Measurements from ENCODE around the gene CYSTM1.

CYSTM1 gene

DNA sequence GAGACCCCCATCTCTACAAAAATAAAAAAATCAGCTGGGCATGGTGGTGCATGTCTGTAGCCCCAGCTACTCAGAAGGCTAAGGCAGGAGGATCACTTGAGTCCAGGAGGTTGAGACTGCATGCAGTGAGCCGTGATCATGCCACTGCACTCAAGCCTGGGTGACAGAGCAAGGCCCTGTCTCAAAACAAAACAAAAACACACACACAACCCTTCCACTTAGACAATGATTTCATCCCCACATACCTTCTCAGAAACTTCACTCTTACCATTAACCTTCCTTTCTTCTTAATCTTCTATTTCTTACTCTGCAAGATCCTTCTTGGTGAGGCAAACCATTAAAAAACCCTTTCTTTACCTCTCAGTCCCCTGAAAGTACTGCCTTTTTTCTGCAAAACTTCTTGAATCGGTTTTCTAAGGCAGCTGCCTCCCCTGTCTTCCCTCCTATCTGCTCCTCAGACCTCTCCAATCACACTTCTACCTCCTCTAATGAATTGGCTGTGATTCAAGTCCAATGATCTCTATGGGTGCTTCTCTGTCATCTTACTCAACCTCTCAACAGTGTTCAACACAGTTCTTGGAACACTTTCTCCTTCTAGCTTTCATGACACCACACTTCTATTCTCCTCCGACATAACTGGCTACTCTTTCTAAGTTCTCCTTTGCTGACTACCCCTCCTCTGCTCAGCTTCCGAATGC lies 80.6 kb downstream of the CYSTM1 start:
- peaks cover 7% of the 10 kb centered on the region for H3K4me1 ChIP-seq (ENCODE audit: insufficient read depth, low read length)
- H3K9me3 ChIP-seq (ENCODE audit: low read length): peaks cover 2% of the 10 kb centered on the region
- H3K36me3 ChIP-seq (ENCODE audit: insufficient read depth, low read length): peaks cover 5% of the 10 kb centered on the region
- H2AFZ ChIP-seq (ENCODE audit: low read depth, low read length): no peak overlapping the region
- no peak overlapping the region for H3K4me3 ChIP-seq (ENCODE audit: low read length)
- no peaks in the 10 kb centered on the region for H3K27me3 ChIP-seq (ENCODE audit: insufficient read depth, low read length)

DNA sequence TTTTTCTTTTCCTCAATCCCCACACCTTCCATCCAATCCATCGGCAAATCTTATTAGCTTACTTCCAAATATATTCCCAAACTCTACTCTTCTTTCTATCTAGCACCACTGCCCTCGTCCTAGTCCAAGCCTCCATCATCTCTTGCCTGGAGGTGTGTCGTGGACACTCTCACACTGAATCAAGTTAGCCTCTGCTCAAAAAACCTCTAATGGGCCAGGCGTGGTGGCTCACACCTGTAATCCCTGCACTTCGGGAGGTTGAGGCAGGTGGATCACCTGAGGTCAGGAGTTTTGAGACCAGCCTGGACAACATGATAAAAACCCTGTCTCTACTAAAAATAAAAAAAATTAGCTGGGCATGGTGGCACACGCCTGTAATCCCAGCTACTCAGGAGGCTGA lies 81.7 kb downstream of the CYSTM1 start:
- H3K4me3 ChIP-seq (ENCODE audit: low read length): no peak overlapping the region
- no peaks in the 10 kb centered on the region for H3K27me3 ChIP-seq (ENCODE audit: insufficient read depth, low read length)
- peaks cover 14% of the 10 kb centered on the region for H3K4me1 ChIP-seq (ENCODE audit: insufficient read depth, low read length)
- H3K36me3 ChIP-seq (ENCODE audit: insufficient read depth, low read length): peaks cover 4% of the 10 kb centered on the region
- H2AFZ ChIP-seq (ENCODE audit: low read depth, low read length): no peak overlapping the region
- H3K9me3 ChIP-seq (ENCODE audit: low read length): peaks cover 2% of the 10 kb centered on the region

DNA sequence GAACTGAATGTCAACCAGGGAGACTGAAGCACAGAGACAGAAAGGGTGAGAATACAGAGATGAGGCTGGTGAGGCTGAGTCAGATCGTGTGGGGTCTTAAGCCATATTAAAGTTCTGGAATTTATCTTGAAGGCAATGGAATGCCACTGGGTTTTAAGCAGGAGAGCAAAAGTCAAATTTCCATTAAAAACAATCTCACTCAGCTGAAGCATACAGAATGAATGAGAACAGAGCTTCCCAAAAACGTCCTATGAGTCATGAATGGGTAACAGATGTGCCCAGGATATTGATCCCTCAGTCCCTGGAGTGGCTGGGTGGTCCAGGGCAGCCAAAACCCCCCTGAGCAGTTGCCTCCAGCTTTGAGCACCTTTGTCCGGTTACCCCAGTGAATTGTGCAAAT lies 83.0 kb downstream of the CYSTM1 start:
- no peak overlapping the region for H2AFZ ChIP-seq (ENCODE audit: low read depth, low read length)
- H3K9me3 ChIP-seq (ENCODE audit: low read length): peaks cover 2% of the 10 kb centered on the region
- peaks cover 4% of the 10 kb centered on the region for H3K36me3 ChIP-seq (ENCODE audit: insufficient read depth, low read length)
- H3K4me1 ChIP-seq (ENCODE audit: insufficient read depth, low read length): peaks cover 14% of the 10 kb centered on the region
- no peaks in the 10 kb centered on the region for H3K27me3 ChIP-seq (ENCODE audit: insufficient read depth, low read length)
- H3K4me3 ChIP-seq (ENCODE audit: low read length): no peak overlapping the region

DNA sequence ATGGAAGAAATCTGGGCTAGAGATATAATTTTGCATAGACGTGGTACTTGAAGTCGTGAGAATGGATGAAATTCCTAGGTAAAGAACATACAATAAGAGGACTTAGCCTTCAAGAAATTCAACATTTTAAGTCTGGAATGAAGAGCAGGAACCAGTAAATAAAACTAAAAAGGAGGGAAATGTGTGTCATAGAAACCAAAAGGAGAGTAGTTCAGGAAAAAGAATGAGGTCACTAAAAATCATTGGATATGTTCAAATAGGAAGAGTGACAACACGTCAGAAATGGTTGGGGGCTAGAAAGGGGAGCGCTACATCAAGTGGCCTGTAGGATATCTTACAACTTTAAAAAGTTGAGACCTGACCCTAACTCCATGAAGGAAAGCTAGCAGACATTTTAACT lies 83.9 kb downstream of the CYSTM1 start:
- Histone ChIP-seq H3K4me3 (ENCODE audit: low read length) (no peak overlapping the region), H3K36me3 (ENCODE audit: insufficient read depth, low read length) (peaks cover 4% of the 10 kb centered on the region), H3K9me3 (ENCODE audit: low read length) (peaks cover 2% of the 10 kb centered on the region), H2AFZ (ENCODE audit: low read depth, low read length) (no peak overlapping the region), H3K27me3 (ENCODE audit: insufficient read depth, low read length) (no peaks in the 10 kb centered on the region), H3K4me1 (ENCODE audit: insufficient read depth, low read length) (peaks cover 14% of the 10 kb centered on the region)

DNA sequence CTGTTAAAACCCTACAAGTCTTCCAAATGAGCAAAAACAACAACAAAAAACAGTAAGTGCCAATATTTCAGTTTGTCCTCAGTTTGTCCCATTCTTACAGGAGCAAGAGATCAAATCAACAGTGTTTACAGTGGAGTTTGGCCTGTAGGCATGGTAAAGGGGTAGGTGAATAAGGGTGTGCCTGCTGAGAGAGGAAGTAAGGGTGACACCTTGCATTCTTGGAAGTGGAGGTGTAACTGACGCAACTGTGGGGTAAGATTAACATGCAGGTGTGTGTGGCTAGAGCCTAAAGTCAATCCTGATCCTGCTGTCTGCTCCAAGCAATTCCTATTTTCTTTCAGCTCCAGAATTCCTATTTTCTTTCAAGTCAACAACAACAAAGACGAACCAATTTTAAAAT lies 84.5 kb downstream of the CYSTM1 start:
- Histone ChIP-seq H3K4me3 (ENCODE audit: low read length) (no peak overlapping the region), H2AFZ (ENCODE audit: low read depth, low read length) (no peak overlapping the region), H3K36me3 (ENCODE audit: insufficient read depth, low read length) (peaks cover 4% of the 10 kb centered on the region), H3K4me1 (ENCODE audit: insufficient read depth, low read length) (peaks cover 14% of the 10 kb centered on the region), H3K27me3 (ENCODE audit: insufficient read depth, low read length) (no peaks in the 10 kb centered on the region), H3K9me3 (ENCODE audit: low read length) (peaks cover 2% of the 10 kb centered on the region)

DNA sequence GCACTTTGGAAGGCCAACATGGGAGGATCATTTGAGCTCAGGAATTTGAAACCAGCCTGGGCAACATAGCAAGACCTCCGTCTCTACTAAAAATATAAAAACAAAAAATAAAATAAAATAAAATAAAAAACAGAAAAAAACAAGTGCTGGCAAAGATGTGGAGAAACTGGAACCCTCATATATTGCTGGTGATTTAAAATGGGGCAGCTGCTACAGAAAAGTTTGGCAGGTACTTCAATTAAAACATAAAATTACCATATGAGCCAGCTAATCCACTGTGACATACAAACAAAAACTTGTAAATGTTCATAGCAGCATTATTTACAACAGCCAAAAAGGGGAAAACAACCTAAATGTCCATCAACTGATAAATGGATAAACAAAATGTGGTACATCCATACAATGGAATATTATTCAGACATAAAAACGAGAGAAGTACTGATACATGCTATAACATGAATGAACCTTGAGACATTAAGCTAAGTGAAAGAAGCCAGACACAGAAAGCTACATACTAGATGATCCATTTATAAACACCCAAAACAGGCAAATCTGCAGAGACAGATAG lies 85.2 kb downstream of the CYSTM1 start:
- Histone ChIP-seq H3K36me3 (ENCODE audit: insufficient read depth, low read length) (peaks cover 4% of the 10 kb centered on the region), H3K27me3 (ENCODE audit: insufficient read depth, low read length) (no peaks in the 10 kb centered on the region), H3K4me3 (ENCODE audit: low read length) (no peak overlapping the region), H2AFZ (ENCODE audit: low read depth, low read length) (no peak overlapping the region), H3K9me3 (ENCODE audit: low read length) (peaks cover 2% of the 10 kb centered on the region), H3K4me1 (ENCODE audit: insufficient read depth, low read length) (peaks cover 14% of the 10 kb centered on the region)

DNA sequence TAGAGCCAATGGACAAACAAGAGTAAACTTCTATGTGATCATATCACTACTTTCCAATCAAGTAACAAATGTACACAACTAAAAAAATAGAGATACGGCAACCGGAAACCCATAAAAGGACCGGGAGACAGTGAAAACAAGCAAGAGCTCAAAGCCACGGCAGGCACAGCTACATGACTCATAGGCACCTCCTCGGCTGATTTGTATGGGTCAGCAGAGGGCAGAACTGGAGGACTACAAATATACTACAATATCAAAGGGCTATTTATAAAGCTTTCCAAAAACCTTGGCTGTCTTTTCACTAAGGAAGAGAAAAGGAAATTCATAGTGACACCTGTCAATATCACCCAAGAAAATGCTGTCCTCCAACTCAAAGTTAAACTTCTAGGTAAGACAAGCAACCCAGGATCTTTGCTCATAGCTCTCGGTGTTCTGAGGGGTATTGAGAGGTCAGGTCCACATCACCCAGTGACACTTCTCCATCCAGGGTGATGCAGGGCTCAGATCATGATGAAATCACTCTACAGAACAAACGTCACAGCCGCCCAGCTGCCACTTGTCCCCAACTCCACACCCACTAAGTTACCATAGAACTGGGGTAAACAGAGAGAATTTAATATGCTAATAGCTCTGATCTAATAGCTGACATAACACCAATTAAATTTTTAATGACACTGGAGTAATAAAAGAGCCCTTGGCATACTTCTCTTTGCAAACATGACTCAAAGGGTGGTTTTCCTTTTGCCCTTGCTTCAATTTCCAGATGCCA lies 86.6 kb downstream of the CYSTM1 start:
- H3K4me1 ChIP-seq (ENCODE audit: insufficient read depth, low read length): peaks cover 14% of the 10 kb centered on the region
- H3K9me3 ChIP-seq (ENCODE audit: low read length): peaks cover 2% of the 10 kb centered on the region
- H3K27me3 ChIP-seq (ENCODE audit: insufficient read depth, low read length): no peaks in the 10 kb centered on the region
- H2AFZ ChIP-seq (ENCODE audit: low read depth, low read length): no peak overlapping the region
- H3K4me3 ChIP-seq (ENCODE audit: low read length): no peak overlapping the region
- H3K36me3 ChIP-seq (ENCODE audit: insufficient read depth, low read length): peaks cover 4% of the 10 kb centered on the region

DNA sequence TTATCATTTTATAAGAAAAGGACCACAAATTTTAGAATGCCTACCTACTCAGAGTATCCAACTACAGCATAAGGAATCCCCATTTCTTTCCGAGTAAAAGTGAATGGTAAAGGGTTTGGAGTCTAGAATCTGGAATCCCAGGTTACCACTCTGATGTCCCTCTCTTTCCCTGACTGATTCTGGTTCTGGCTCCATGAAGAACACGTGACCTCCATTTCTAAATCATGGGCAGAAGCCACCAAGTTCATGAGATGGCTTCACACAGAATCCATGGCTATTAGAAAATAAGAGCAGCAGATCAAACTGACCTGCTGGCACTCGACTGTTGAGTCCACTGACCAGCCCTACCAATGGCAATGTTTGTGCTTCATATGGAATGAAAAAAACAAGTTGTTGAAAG lies 87.2 kb downstream of the CYSTM1 start:
- Histone ChIP-seq H3K4me3 (ENCODE audit: low read length) (no peak overlapping the region), H3K27me3 (ENCODE audit: insufficient read depth, low read length) (no peaks in the 10 kb centered on the region), H3K4me1 (ENCODE audit: insufficient read depth, low read length) (peaks cover 14% of the 10 kb centered on the region), H2AFZ (ENCODE audit: low read depth, low read length) (no peak overlapping the region), H3K36me3 (ENCODE audit: insufficient read depth, low read length) (peaks cover 4% of the 10 kb centered on the region), H3K9me3 (ENCODE audit: low read length) (peaks cover 2% of the 10 kb centered on the region)

DNA sequence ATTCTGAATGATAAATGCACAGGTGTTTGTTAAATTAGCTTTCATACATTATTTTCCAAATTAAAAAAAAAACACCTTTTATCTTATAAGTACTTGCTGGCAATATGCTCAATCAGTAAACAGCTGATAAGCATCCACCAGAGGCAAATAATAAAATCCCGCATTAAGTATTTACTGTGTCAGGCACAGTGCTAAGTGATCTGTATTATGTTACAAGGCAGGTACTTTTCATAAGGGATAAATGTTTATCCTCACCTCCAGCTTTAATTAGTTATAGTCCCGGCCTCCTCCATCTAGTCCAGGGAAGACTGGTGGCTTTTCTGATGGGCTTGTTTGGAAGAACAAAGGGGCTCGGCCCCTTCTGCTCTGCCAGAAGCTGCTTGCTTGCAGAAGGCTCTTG lies 87.9 kb downstream of the CYSTM1 start:
- Histone ChIP-seq H3K4me3 (ENCODE audit: low read length) (no peak overlapping the region), H3K36me3 (ENCODE audit: insufficient read depth, low read length) (peaks cover 4% of the 10 kb centered on the region), H3K9me3 (ENCODE audit: low read length) (peaks cover 2% of the 10 kb centered on the region), H2AFZ (ENCODE audit: low read depth, low read length) (no peak overlapping the region), H3K4me1 (ENCODE audit: insufficient read depth, low read length) (peaks cover 17% of the 10 kb centered on the region), H3K27me3 (ENCODE audit: insufficient read depth, low read length) (no peaks in the 10 kb centered on the region)

DNA sequence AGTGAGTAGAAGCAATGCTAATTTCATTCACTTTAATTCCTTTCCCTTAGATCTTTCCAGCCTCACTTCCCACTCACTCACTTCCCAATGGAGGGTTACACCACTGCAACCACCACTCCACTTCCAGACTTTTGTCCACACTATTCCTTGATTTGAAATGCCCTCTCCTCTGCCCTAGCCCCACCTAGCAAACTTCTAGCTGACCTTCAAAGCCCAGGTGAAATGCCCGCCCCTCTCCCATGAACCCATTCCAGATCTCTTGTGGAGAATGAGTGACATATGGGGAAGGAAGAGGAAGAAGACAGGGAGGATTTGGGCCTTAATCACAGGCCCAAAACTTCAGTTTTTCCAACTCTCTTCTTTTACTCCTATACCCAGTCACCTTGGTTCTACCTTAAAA lies 90.9 kb downstream of the CYSTM1 start:
- Histone ChIP-seq H3K36me3 (ENCODE audit: insufficient read depth, low read length) (peaks cover 2% of the 10 kb centered on the region), H2AFZ (ENCODE audit: low read depth, low read length) (no peak overlapping the region), H3K9me3 (ENCODE audit: low read length) (no peaks in the 10 kb centered on the region), H3K27me3 (ENCODE audit: insufficient read depth, low read length) (no peaks in the 10 kb centered on the region), H3K4me1 (ENCODE audit: insufficient read depth, low read length) (peaks cover 12% of the 10 kb centered on the region), H3K4me3 (ENCODE audit: low read length) (no peak overlapping the region)

DNA sequence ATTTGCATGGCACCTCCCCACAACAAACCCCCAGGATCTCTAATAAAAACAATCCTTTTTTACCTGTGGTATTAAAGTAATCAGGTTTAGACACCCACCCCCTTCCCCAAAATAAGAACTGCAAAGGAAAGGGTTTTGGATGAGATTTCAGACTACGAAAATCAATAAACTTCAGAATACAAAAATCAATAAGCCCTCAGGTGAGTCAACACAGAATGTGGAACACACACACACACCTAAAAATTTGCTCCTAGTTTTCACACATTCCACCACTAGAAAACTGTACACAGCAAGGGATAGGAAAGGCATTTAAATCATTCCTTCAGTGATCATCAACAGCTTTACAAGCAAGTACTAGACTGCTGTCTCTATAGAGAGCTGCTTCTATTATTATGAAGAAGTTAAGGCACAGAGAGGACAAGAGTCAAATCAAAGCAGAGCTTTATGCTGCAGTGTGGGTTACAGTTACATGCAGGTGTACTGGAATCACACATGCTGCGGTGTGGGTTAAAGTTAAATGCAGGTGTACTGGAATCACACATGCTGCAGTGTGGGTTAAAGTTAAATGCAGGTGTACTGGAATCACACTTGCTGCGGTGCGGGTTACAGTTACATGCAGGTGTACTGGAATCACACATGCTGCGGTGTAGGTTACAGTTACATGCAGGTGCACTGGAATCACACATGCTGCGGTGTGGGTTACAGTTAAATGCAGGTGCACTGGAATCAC lies 91.6 kb downstream of the CYSTM1 start:
- no peak overlapping the region for H3K4me3 ChIP-seq (ENCODE audit: low read length)
- peaks cover 5% of the 10 kb centered on the region for H3K4me1 ChIP-seq (ENCODE audit: insufficient read depth, low read length)
- no peak overlapping the region for H2AFZ ChIP-seq (ENCODE audit: low read depth, low read length)
- peaks cover 2% of the 10 kb centered on the region for H3K36me3 ChIP-seq (ENCODE audit: insufficient read depth, low read length)
- H3K27me3 ChIP-seq (ENCODE audit: insufficient read depth, low read length): no peaks in the 10 kb centered on the region
- H3K9me3 ChIP-seq (ENCODE audit: low read length): no peaks in the 10 kb centered on the region

DNA sequence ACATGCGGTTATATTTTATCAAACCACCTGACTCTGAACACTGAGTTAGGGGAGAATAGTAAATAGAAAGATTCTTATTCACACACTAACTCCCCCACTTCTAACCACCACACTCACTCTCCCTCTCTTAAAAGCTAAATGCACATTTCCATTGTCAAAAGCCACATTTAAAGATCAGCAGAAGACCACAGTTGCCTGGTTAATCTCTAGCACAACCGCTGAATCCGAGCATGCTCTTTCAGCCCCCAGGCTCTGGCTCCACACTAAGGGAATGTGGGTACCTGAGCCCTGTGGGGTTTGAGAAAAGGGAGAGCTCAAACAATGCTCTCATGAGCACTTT lies 92.2 kb downstream of the CYSTM1 start:
- H3K9me3 ChIP-seq (ENCODE audit: low read length): no peaks in the 10 kb centered on the region
- H3K27me3 ChIP-seq (ENCODE audit: insufficient read depth, low read length): no peaks in the 10 kb centered on the region
- H3K36me3 ChIP-seq (ENCODE audit: insufficient read depth, low read length): peaks cover 2% of the 10 kb centered on the region
- H3K4me1 ChIP-seq (ENCODE audit: insufficient read depth, low read length): peaks cover 4% of the 10 kb centered on the region
- H3K4me3 ChIP-seq (ENCODE audit: low read length): no peak overlapping the region
- H2AFZ ChIP-seq (ENCODE audit: low read depth, low read length): no peak overlapping the region

DNA sequence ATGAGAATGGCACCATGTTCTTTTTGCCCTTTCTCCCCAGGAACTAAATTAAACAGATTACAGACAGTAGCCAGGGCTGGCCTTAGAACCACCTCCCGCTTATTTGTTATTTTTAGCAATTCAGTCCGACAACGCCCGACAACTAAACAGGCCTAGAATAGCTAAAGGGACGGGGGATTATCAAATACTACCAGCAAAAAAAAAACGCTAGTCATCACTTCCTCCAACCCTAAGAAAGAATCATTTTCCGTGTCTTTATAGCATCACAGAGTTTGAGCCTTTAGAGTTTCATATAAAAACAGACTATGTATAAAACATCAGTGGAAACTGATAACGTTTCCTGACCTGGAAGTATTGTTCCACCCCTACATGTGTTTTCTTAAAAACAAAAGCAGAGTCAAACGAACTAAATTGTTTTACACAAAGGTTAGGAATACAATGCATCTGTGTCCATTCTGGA lies 92.6 kb downstream of the CYSTM1 start:
- H3K36me3 ChIP-seq (ENCODE audit: insufficient read depth, low read length): peaks cover 2% of the 10 kb centered on the region

More for the DNA sequence above, 92.6 kb downstream of the CYSTM1 start:
- H3K4me3 ChIP-seq (ENCODE audit: low read length): no peak overlapping the region
- H3K9me3 ChIP-seq (ENCODE audit: low read length): no peaks in the 10 kb centered on the region
- H3K4me1 ChIP-seq (ENCODE audit: insufficient read depth, low read length): peaks cover 4% of the 10 kb centered on the region
- H3K27me3 ChIP-seq (ENCODE audit: insufficient read depth, low read length): no peaks in the 10 kb centered on the region
- no peak overlapping the region for H2AFZ ChIP-seq (ENCODE audit: low read depth, low read length)
